Stomach (tissue), 9 donors: ENCODE data around the gene C1QB. TPM values are rescaled to one million over a fixed set of nuclear protein-coding genes. Genes with fewer than 3 reads are reported as not detected.

Source experiments
- DNase-seq, 2 donors: peaks; one replicate each; pipeline versions ENCODE4 v3.0.0 to v3.0.0-alpha.2; 2013 to 2019
- H3K27ac ChIP-seq, 5 donors: fragments of 200-600 bp in 4 of 5; sonication (generic) in 4 of 5; one replicate each; pipeline ENCODE4 v1.5.1; 2013 to 2019; ENCODE audit warnings: mild to moderate bottlenecking in 1 of 5, moderate library complexity in 1 of 5
- H3K27me3 ChIP-seq, 3 donors: fragments of 200-600 bp; sonication (generic); one replicate each; pipeline ENCODE4 v1.5.1; 2017 to 2019; ENCODE audit warnings: mixed run types in 1 of 3
- H3K36me3 ChIP-seq, 4 donors: fragments of 200-600 bp; sonication (generic); 1 replicate in 3 of 4; 2 replicates in 1 of 4; pipeline ENCODE4 v1.5.1; 2016 to 2019
- H3K4me1 ChIP-seq, 4 donors: fragments of 200-600 bp; sonication (generic); one replicate each; pipeline ENCODE4 v1.5.1; 2016 to 2019
- H3K4me3 ChIP-seq, 4 donors: fragments of 200-600 bp; sonication (generic) in 3 of 4; one replicate each; pipeline ENCODE4 v1.5.1; 2016 to 2019; ENCODE audit warnings: mild to moderate bottlenecking in 1 of 4
- H3K9me3 ChIP-seq, 4 donors: fragments of 200-600 bp; sonication (generic); one replicate each; pipeline ENCODE4 v1.5.1; 2016 to 2019
- EP300 ChIP-seq: sonication (generic); formaldehyde crosslinking; IDR thresholded peaks from one replicate; pipeline ENCODE4 v1.6.1; 2017; ENCODE audit warnings: antibody characterized with exemption
- POLR2A ChIP-seq, 4 donors: fragments of 450-650 bp; IDR thresholded peaks; one replicate each; pipeline ENCODE4 v1.6.1; 2016; ENCODE audit warnings: antibody characterized with exemption in 4 of 4, control low read depth in 2 of 4, mild to moderate bottlenecking in 1 of 4, moderate library complexity in 1 of 4
- POLR2AphosphoS5 ChIP-seq, 3 donors: sonication (generic); formaldehyde crosslinking; IDR thresholded peaks; one replicate each; pipeline ENCODE4 v1.6.1; 2016; ENCODE audit warnings: antibody characterized with exemption in 3 of 3
- whole genome bisulfite sequencing, 5 donors: extraction: QIAGEN DNeasy Blood & Tissue Kit in 3 of 5; methylation state at CpG; one replicate each; pipeline versions ENCODE4 v1.1.5 to v1.1.7; 2013 to 2018; 5-methylcytosine and 5-hydroxymethylcytosine counted together
- intact Hi-C: fragments of 100-400 bp; cut with DNase I; formaldehyde crosslinking; loops from one replicate; pipeline ENCODE4 v1.15.1; 2023; ENCODE audit warnings: low total_unique reads
- polyA plus RNA-seq, 3 donors: library from polyadenylated mRNA; stranded (reverse); fragments of 200-250 nt; gene quantifications; one replicate each; pipeline ENCODE4 v1.2.3, GENCODE V29; 2013
- total RNA-seq, 5 donors: library from RNA; depleted of rRNA; stranded (reverse); fragments of >200 nt; gene quantifications; one replicate each; pipeline versions ENCODE4 v1.1.0 to v1.2.3, GENCODE V29; 2014 to 2016
- TF ChIP-seq, protein P1 (sequence below), 7 experiments: fragments of 450-650 bp in 4 of 7; fragments of 200-600 bp in 3 of 7; sonication (generic) in 3 of 7; IDR thresholded peaks; one replicate each; pipeline ENCODE4 v1.5.1; 2016 to 2019; ENCODE audit warnings: antibody characterized with exemption in 7 of 7, control low read depth in 2 of 7, mild to moderate bottlenecking in 1 of 7
- donor health status: healthy with polysubstance abuse.
- donor health status: Bipolar disorder and iron deficiency.
- donor health status: healthy.

The C1QB gene
- total and polyA plus RNA-seq, 8 donors = 49.8 to 223 (median 81.2) TPM

DNA sequence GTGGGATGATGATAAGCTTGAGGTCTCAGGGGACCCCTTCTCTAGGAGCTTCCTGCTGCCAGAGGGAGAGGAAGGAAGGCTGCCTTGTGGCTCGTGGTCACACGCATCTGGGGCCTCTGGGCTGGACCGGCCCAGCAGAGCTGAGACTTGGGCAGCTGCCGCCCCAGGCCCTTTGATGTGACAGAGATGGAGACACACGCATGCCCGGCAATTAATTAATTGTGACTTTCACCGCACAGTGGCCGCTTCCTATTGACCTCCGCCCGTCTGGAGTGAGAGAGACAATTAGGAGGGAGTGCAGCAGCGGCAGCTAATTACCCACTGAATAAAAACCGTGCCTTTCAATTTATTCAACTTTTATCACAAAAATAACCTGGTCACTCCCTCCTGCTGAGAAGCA lies 33.2 kb upstream of the C1QB start:
- no peak for DNase-seq
- intact Hi-C loops = no loop called here
- Histone ChIP-seq H3K4me1 (no peaks in the 10 kb centered on the region), H3K27me3 (peaks cover 4 to 99% (median 35%) of the 10 kb centered on the region in 3 donors), H3K27ac (no peak overlapping the region), H3K9me3 (no peaks in the 10 kb centered on the region), H3K4me3 (no peak overlapping the region), H3K36me3 (no peaks in the 10 kb centered on the region)
- 50 to 60% (median 56%) methylated on average over 12 of the region's 12 CpGs for WGBS, 5 donors
- TF ChIP-seq EP300 (no peak), POLR2AphosphoS5 (IDR thresholded peaks at IDR 0.05) (no peak), POLR2A (IDR thresholded peaks at IDR 0.05) (no peak)
- TF ChIP-seq, protein P1, sequence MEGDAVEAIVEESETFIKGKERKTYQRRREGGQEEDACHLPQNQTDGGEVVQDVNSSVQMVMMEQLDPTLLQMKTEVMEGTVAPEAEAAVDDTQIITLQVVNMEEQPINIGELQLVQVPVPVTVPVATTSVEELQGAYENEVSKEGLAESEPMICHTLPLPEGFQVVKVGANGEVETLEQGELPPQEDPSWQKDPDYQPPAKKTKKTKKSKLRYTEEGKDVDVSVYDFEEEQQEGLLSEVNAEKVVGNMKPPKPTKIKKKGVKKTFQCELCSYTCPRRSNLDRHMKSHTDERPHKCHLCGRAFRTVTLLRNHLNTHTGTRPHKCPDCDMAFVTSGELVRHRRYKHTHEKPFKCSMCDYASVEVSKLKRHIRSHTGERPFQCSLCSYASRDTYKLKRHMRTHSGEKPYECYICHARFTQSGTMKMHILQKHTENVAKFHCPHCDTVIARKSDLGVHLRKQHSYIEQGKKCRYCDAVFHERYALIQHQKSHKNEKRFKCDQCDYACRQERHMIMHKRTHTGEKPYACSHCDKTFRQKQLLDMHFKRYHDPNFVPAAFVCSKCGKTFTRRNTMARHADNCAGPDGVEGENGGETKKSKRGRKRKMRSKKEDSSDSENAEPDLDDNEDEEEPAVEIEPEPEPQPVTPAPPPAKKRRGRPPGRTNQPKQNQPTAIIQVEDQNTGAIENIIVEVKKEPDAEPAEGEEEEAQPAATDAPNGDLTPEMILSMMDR (IDR thresholded peaks at IDR 0.05) = no peak

- peaks cover 0 to 99% (median 50%) of the 10 kb centered on the region in 3 donors for H3K27me3 ChIP-seq
Observed at GRCh38 chr1:22621761-22622160, 31.3 kb upstream of the C1QB start.

DNA sequence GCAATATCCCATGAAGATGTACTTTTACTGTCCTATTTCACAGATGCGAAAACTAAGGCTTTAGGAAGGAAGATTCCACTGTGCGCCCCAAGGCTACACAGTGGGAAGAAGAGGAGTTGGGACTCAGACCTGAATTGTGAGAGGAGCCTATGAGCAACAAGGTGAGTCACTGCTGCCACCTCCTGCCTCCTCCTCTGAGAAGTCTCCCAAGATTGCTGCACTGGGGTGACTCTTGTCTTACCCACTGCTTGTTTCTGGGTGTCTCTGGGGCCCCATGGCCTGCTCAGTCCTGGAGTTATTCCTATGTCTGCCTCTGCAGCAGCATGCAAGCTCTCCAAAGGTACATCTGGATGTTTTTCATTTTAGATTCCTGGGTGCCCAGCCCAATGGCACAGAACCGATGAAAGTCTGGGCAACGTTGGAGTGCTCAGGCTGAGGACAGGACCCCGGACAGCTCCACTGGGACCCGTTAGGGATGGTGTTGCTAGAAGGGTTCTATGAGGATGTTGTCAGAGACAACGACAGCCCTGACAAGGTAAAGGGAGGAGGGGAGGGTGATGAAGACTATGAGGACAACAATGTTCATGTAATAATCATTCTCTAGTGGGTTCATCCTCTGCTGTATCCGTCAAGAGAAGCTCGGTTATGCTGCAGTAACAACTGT lies 27.6 kb upstream of the C1QB start:
- Histone ChIP-seq H3K4me1 (peaks cover 0 to 7% (median 2%) of the 10 kb centered on the region in 4 donors), H3K4me3 (no peak overlapping the region), H3K27me3 (peaks cover 0 to 86% (median 22%) of the 10 kb centered on the region in 3 donors), H3K9me3 (no peaks in the 10 kb centered on the region), H3K36me3 (no peaks in the 10 kb centered on the region), H3K27ac (no peak overlapping the region)
- DNase-seq = peak in 1 of 2 donors; percentile 40
- intact Hi-C loops = no loop called here
- 34 to 44% (median 41%) methylated on average over 9 of the region's 9 CpGs for WGBS, 5 donors
- TF ChIP-seq EP300 = no peak
- TF ChIP-seq POLR2A (IDR thresholded peaks at IDR 0.05) = no peak
- TF ChIP-seq POLR2AphosphoS5 (IDR thresholded peaks at IDR 0.05) = no peak
- TF ChIP-seq, protein P1 (IDR thresholded peaks at IDR 0.05) = no peak

More at GRCh38 chr1:22621761-22622160, 31.3 kb upstream of the C1QB start:
- H3K9me3 ChIP-seq = no peaks in the 10 kb centered on the region
- no peak for TF ChIP-seq POLR2AphosphoS5 (IDR thresholded peaks at IDR 0.05)
- no peak for TF ChIP-seq POLR2A (IDR thresholded peaks at IDR 0.05)
- TF ChIP-seq, protein P1 (IDR thresholded peaks at IDR 0.05) = no peak
- TF ChIP-seq EP300 = no peak
- DNase-seq = no peak
- 49 to 62% (median 59%) methylated on average over 3 to 4 of the region's 4 CpGs for WGBS, 5 donors
- no peak overlapping the region for H3K4me3 ChIP-seq
- no peaks in the 10 kb centered on the region for H3K36me3 ChIP-seq
- H3K4me1 ChIP-seq = peaks cover 0 to 7% (median 2%) of the 10 kb centered on the region in 4 donors
- intact Hi-C loops = no loop called here
- no peak overlapping the region for H3K27ac ChIP-seq

GRCh38 chr1:22626237-22627157 lies 26.5 kb upstream of the C1QB start:
- no peak overlapping the region for H3K27ac ChIP-seq
- H3K36me3 ChIP-seq = no peaks in the 10 kb centered on the region
- intact Hi-C loops = no loop called here
- peaks cover 0 to 79% (median 20%) of the 10 kb centered on the region in 3 donors for H3K27me3 ChIP-seq
- TF ChIP-seq, protein P1 (IDR thresholded peaks at IDR 0.05) = no peak
- TF ChIP-seq POLR2A (IDR thresholded peaks at IDR 0.05) (no peak), POLR2AphosphoS5 (IDR thresholded peaks at IDR 0.05) (no peak), EP300 (no peak)
- H3K9me3 ChIP-seq = no peaks in the 10 kb centered on the region
- H3K4me3 ChIP-seq = no peak overlapping the region
- peaks cover 0 to 7% (median 2%) of the 10 kb centered on the region in 4 donors for H3K4me1 ChIP-seq
- no peak for DNase-seq
- 16 to 20% (median 19%) methylated on average over 20 of the region's 20 CpGs for WGBS, 5 donors
